Measurements from ENCODE around the gene CREB3L1. TPM values are rescaled to one million over a fixed set of nuclear protein-coding genes. Genes with fewer than 3 reads are reported as not detected.

CREB3L1 gene
- total RNA-seq = not detected
- not detected for polyA plus RNA-seq

- H3K4me1 ChIP-seq (ENCODE audit: insufficient read depth, low read length) = peaks cover 12% of the 10 kb centered on the region
- H3K4me3 Mint-ChIP-seq = peak within 1 kb of the TSS in 7 of 8 donors; percentile 29 to 80 (median 67)
- no peak within 1 kb of the TSS for H3K27ac ChIP-seq (ENCODE audit: low read depth, low read length)
- ChIA-PET POLR2A (ENCODE audit: partially characterized antibody) (no interaction called here), CTCF (ENCODE audit: partially characterized antibody) (interaction anchor here (1.2 to 1.5 kb wide), 3 partner anchors 31 to 313 kb away, joined by 3 to 4 read pairs (median 3); no protein-coding TSS in a partner anchor)
- intact Hi-C loops (cut with micrococcal nuclease) = no loop called here
- H3K9me3 Mint-ChIP-seq = no peaks in the 10 kb centered on the region
- H3K36me3 ChIP-seq (ENCODE audit: insufficient read depth, low read length) = no peaks in the 10 kb centered on the region
- no peaks in the 10 kb centered on the region for H3K9me3 ChIP-seq (ENCODE audit: control insufficient read depth in 1 of 2, low read length in 2 of 2)
- no peak within 1 kb of the TSS for H3K27ac Mint-ChIP-seq
- no peak for DNase-seq
- H3K4me3 ChIP-seq (ENCODE audit: low read length in 2 of 2) = no peak within 1 kb of the TSS
- H3K36me3 Mint-ChIP-seq = no peaks in the 10 kb centered on the region
- H3K27me3 ChIP-seq (ENCODE audit: insufficient read depth, low read length) = peaks cover 6% of the 10 kb centered on the region
- peaks cover 32 to 35% of the 10 kb centered on the region in 2 donors for H3K27me3 Mint-ChIP-seq
- H3K4me1 Mint-ChIP-seq = peaks cover 5 to 19% (median 7%) of the 10 kb centered on the region in 4 donors
These were observed at the start of gene CREB3L1 for GRCh38 chr11:46277622-46278386. Gene CREB3L1 (plus strand): TSS chr11:46277662. CDS start chr11:46278112, 450 bp downstream.

- peaks cover 9 to 20% of the 10 kb centered on the region in 2 donors for H3K27me3 Mint-ChIP-seq
These were observed 48.2 kb upstream of the CREB3L1 start for GRCh38 chr11:46229230-46229629.

GRCh38 chr11:46234311-46234710 is 43.2 kb upstream of the CREB3L1 start:
- H3K27me3 Mint-ChIP-seq = peaks cover 17% of the 10 kb centered on the region in 2 donors
- POLR2A ChIA-PET (ENCODE audit: partially characterized antibody) = no interaction called here

More at GRCh38 chr11:46229230-46229629, 48.2 kb upstream of the CREB3L1 start:
- no peak for DNase-seq
- Histone ChIP-seq H3K27ac (ENCODE audit: low read depth, low read length) (no peak overlapping the region), H3K27me3 (ENCODE audit: insufficient read depth, low read length) (no peaks in the 10 kb centered on the region), H3K36me3 (ENCODE audit: insufficient read depth, low read length) (no peaks in the 10 kb centered on the region), H3K9me3 (ENCODE audit: control insufficient read depth in 1 of 2, low read length in 2 of 2) (no peaks in the 10 kb centered on the region), H3K4me3 (ENCODE audit: low read length in 2 of 2) (no peak overlapping the region), H3K4me1 (ENCODE audit: insufficient read depth, low read length) (no peaks in the 10 kb centered on the region)
- Mint-ChIP-seq H3K9me3 (peaks cover 0 to 6% (median under 1%) of the 10 kb centered on the region in 8 donors), H3K36me3 (no peaks in the 10 kb centered on the region), H3K27ac (no peak overlapping the region), H3K4me1 (no peaks in the 10 kb centered on the region), H3K4me3 (no peak overlapping the region)
- intact Hi-C loops (cut with micrococcal nuclease) = no loop called here
- ChIA-PET CTCF (ENCODE audit: partially characterized antibody) (interaction anchor here (1.0 kb wide), 1 partner anchor 10 kb away, joined by 7 read pairs; no protein-coding TSS in a partner anchor), POLR2A (ENCODE audit: partially characterized antibody) (no interaction called here)

GRCh38 chr11:46235777-46236688 is 41.4 kb upstream of the CREB3L1 start:
- no peaks in the 10 kb centered on the region for H3K9me3 ChIP-seq (ENCODE audit: control insufficient read depth in 1 of 2, low read length in 2 of 2)
- no peak overlapping the region for H3K27ac ChIP-seq (ENCODE audit: low read depth, low read length)
- peak overlapping the region in 1 of 7 donors; percentile 14 for H3K27ac Mint-ChIP-seq
- H3K27me3 ChIP-seq (ENCODE audit: insufficient read depth, low read length) = peaks cover 6% of the 10 kb centered on the region
- intact Hi-C loops (cut with micrococcal nuclease) = no loop called here
- peak overlapping the region in 4 of 8 donors; percentile 32 to 89 (median 51) for H3K4me3 Mint-ChIP-seq
- H3K36me3 Mint-ChIP-seq = no peaks in the 10 kb centered on the region
- H3K4me3 ChIP-seq (ENCODE audit: low read length in 2 of 2) = no peak overlapping the region
- H3K9me3 Mint-ChIP-seq = peaks cover 0 to 6% (median under 1%) of the 10 kb centered on the region in 8 donors
- H3K4me1 ChIP-seq (ENCODE audit: insufficient read depth, low read length) = peaks cover 25% of the 10 kb centered on the region
- ChIA-PET POLR2A (ENCODE audit: partially characterized antibody) (no interaction called here), CTCF (ENCODE audit: partially characterized antibody) (interaction anchor here (0.6 to 10.1 kb wide), 3 partner anchors 75 to 356 kb away, joined by 3 to 279 read pairs (median 3); no protein-coding TSS in a partner anchor)
- no peak for DNase-seq
- H3K4me1 Mint-ChIP-seq = peaks cover 13 to 31% (median 20%) of the 10 kb centered on the region in 4 donors
- peaks cover 15 to 17% of the 10 kb centered on the region in 2 donors for H3K27me3 Mint-ChIP-seq
- no peaks in the 10 kb centered on the region for H3K36me3 ChIP-seq (ENCODE audit: insufficient read depth, low read length)

More at GRCh38 chr11:46234311-46234710, 43.2 kb upstream of the CREB3L1 start:
- Histone ChIP-seq H3K9me3 (ENCODE audit: control insufficient read depth in 1 of 2, low read length in 2 of 2) (no peaks in the 10 kb centered on the region), H3K27me3 (ENCODE audit: insufficient read depth, low read length) (peaks cover 6% of the 10 kb centered on the region), H3K36me3 (ENCODE audit: insufficient read depth, low read length) (no peaks in the 10 kb centered on the region), H3K4me1 (ENCODE audit: insufficient read depth, low read length) (peaks cover 23% of the 10 kb centered on the region), H3K27ac (ENCODE audit: low read depth, low read length) (no peak overlapping the region), H3K4me3 (ENCODE audit: low read length in 2 of 2) (no peak overlapping the region)
- Mint-ChIP-seq H3K36me3 (no peaks in the 10 kb centered on the region), H3K9me3 (peaks cover 0 to 6% (median under 1%) of the 10 kb centered on the region in 8 donors), H3K4me3 (no peak overlapping the region), H3K27ac (no peak overlapping the region), H3K4me1 (peaks cover 13 to 26% (median 18%) of the 10 kb centered on the region in 4 donors)
- no peak for DNase-seq
- CTCF ChIA-PET (ENCODE audit: partially characterized antibody) = no interaction called here
- intact Hi-C loops (cut with micrococcal nuclease) = no loop called here

GRCh38 chr11:46236918-46237247 is 40.6 kb upstream of the CREB3L1 start:
- H3K36me3 Mint-ChIP-seq = no peaks in the 10 kb centered on the region
- ChIA-PET CTCF (ENCODE audit: partially characterized antibody) (interaction anchor here (0.6 to 10.1 kb wide), 3 partner anchors 74 to 355 kb away, joined by 3 to 279 read pairs (median 3); no protein-coding TSS in a partner anchor), POLR2A (ENCODE audit: partially characterized antibody) (interaction anchor here (1.0 to 2.0 kb wide), 2 partner anchors 59 to 116 kb away, joined by 3 to 5 read pairs; no protein-coding TSS in a partner anchor)
- Histone ChIP-seq H3K36me3 (ENCODE audit: insufficient read depth, low read length) (no peaks in the 10 kb centered on the region), H3K27me3 (ENCODE audit: insufficient read depth, low read length) (peaks cover 6% of the 10 kb centered on the region), H3K4me1 (ENCODE audit: insufficient read depth, low read length) (peaks cover 25% of the 10 kb centered on the region), H3K4me3 (ENCODE audit: low read length in 2 of 2) (no peak overlapping the region), H3K9me3 (ENCODE audit: control insufficient read depth in 1 of 2, low read length in 2 of 2) (no peaks in the 10 kb centered on the region), H3K27ac (ENCODE audit: low read depth, low read length) (no peak overlapping the region)
- H3K4me1 Mint-ChIP-seq = peaks cover 13 to 34% (median 20%) of the 10 kb centered on the region in 4 donors
- DNase-seq = no peak
- H3K4me3 Mint-ChIP-seq = peak overlapping the region; percentile 81 to 96 (median 88)
- peaks cover 0 to 6% (median under 1%) of the 10 kb centered on the region in 8 donors for H3K9me3 Mint-ChIP-seq
- peaks cover 15 to 17% of the 10 kb centered on the region in 2 donors for H3K27me3 Mint-ChIP-seq
- H3K27ac Mint-ChIP-seq = peak overlapping the region in 4 of 7 donors; percentile 28 to 92 (median 84)
- intact Hi-C loops (cut with micrococcal nuclease) = no loop called here

GRCh38 chr11:46237248-46238077 is 40.0 kb upstream of the CREB3L1 start:
- H3K27me3 Mint-ChIP-seq = peaks cover 15 to 17% of the 10 kb centered on the region in 2 donors

More at GRCh38 chr11:46237248-46238077, 40.0 kb upstream of the CREB3L1 start:
- ChIA-PET CTCF (ENCODE audit: partially characterized antibody) (interaction anchor here (0.6 to 10.1 kb wide), 26 partner anchors 8 to 323 kb away, joined by 3 to 279 read pairs (median 4); no protein-coding TSS in a partner anchor), POLR2A (ENCODE audit: partially characterized antibody) (interaction anchor here (0.7 to 2.0 kb wide), 6 partner anchors 58 to 320 kb away, joined by 3 to 6 read pairs (median 3); partner anchors contain the start of gene PEX16)
- peak overlapping the region; percentile 81 to 96 (median 88) for H3K4me3 Mint-ChIP-seq
- Histone ChIP-seq H3K4me1 (ENCODE audit: insufficient read depth, low read length) (peaks cover 25% of the 10 kb centered on the region), H3K27me3 (ENCODE audit: insufficient read depth, low read length) (peaks cover 6% of the 10 kb centered on the region), H3K4me3 (ENCODE audit: low read length in 2 of 2) (peak overlapping the region; percentile 40 to 57), H3K36me3 (ENCODE audit: insufficient read depth, low read length) (no peaks in the 10 kb centered on the region), H3K9me3 (ENCODE audit: control insufficient read depth in 1 of 2, low read length in 2 of 2) (no peaks in the 10 kb centered on the region), H3K27ac (ENCODE audit: low read depth, low read length) (no peak overlapping the region)
- intact Hi-C loops (cut with micrococcal nuclease) = loop anchor here (2.0 kb wide), 1 partner anchor 273 kb away; no protein-coding TSS in a partner anchor
- peak overlapping the region in 6 of 7 donors; percentile 28 to 92 (median 80) for H3K27ac Mint-ChIP-seq
- H3K9me3 Mint-ChIP-seq = peaks cover 0 to 6% (median under 1%) of the 10 kb centered on the region in 8 donors
- H3K4me1 Mint-ChIP-seq = peaks cover 14 to 38% (median 20%) of the 10 kb centered on the region in 4 donors
- DNase-seq = peak; percentile 18 to 66 (median 36)
- H3K36me3 Mint-ChIP-seq = no peaks in the 10 kb centered on the region

All from CD4-positive, alpha-beta memory T cell (primary cell).